HL-60/S4 treated with retinoic acid at 250 ng/mL for 4 days and 3 days (cell line): ENCODE results near the gene MAP2K4.
"Not testable (repeated sequence)": the region's sequence is repeated elsewhere in the genome, so short reads cannot be mapped to it uniquely, and the experiment has no call there.

Experiments
- in situ Hi-C: fragments of 300-500 bp; cut with MboI; formaldehyde crosslinking; loops from 2 replicates; pipeline ENCODE4 v1.7.0; 2022; ENCODE audit warnings: low sequenced_read_pairs

The MAP2K4 gene

DNA sequence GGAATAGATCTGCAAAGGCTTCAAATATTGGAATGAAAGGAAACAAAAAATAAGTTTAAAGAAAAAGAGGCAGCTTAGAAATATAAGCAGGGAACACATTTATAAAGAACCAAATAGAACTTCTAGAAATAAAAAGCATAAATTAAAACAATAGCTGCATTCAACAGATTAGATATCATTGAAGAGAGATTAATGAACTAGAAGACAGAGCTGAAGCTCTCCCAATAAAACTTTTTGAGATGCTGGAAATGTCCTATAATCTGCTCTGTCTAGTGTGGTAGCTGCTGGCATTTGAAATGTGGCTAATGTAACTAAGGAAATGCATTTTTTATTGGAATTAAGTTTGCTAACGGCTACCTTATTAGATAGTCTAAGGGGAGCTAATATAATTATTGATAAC is 115.6 kb downstream of the MAP2K4 start:
- in situ Hi-C loops: no loop called here

GRCh38 chr17:12136646-12137045 is 116.0 kb downstream of the MAP2K4 start:
- in situ Hi-C loops: no loop called here

- in situ Hi-C loops: no loop called here
These were observed 117.2 kb downstream of the MAP2K4 start for GRCh38 chr17:12137859-12138258.

DNA sequence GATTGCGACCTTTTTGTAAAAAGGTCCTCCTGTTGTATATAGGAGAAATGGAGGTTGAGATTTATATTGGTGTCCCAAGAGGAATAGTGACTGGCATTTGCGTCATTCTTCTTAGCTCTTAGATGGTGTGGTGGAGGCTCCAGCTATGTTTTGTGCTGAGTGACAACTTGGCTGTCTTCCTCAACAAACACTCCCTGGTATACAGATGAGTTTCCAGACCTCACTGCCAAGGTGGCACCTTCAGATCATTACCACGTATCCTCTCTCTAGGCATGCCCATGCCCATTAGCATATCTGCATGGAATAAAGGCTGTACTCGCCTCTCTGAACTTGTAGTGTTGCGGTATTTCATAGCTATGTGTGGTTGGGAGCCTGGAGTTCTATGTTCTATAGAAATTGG is 120.0 kb downstream of the MAP2K4 start:
- in situ Hi-C loops: no loop called here

DNA sequence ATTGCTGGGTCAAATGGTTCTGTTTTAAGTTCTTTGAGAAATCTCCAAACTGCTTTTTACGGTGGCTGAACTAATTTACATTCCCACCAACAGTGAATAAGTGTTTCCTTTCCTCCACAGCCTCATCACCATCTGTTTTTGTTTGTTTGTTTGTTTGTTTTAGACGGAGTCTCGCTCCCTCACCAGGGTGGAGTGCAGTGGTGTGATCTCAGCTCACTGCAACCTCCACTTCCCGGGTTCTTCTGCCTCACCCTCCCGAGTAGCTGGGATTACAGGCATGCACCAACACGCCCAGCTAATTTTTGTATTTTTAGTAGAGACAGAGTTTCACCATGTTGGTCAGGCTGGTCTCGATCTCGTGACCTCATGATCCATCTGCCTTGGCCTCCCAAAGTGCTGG is 141.5 kb downstream of the MAP2K4 start:
- in situ Hi-C loops: not testable (repeated sequence)

- in situ Hi-C loops: no loop called here
These were observed 143.4 kb downstream of the MAP2K4 start for GRCh38 chr17:12164085-12164484.

DNA sequence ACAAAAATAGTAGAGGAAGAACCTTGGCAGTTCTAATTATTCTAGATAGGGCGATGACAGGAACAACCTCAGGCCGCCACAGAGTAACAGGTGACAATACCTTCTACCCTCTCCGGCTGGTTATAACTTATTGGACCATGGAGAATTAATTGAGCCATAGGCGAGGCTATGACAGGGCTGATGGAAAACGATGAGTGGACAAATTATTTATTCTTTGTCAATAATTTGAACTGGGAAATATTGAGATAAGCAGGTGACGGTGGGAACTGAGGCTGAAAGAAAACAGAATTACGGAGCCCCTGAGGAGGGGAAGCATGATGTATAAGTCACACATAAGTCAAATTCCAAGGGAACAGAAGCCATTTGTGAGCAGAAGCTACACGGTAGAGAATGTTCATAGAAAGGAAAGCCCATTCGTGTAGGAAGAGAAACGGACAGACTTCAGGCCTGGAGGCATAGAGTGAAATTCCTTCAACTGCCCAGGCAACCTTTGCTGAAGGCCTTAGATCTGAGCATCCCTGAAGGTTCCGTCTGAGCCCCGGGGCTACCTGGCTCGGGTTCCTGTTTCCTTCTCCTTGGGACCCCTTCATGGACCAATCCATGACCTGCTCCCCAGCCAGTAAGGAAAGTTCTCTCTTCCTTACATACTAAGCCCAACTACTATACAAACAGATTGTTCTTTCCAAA is 158.1 kb downstream of the MAP2K4 start:
- in situ Hi-C loops: no loop called here

DNA sequence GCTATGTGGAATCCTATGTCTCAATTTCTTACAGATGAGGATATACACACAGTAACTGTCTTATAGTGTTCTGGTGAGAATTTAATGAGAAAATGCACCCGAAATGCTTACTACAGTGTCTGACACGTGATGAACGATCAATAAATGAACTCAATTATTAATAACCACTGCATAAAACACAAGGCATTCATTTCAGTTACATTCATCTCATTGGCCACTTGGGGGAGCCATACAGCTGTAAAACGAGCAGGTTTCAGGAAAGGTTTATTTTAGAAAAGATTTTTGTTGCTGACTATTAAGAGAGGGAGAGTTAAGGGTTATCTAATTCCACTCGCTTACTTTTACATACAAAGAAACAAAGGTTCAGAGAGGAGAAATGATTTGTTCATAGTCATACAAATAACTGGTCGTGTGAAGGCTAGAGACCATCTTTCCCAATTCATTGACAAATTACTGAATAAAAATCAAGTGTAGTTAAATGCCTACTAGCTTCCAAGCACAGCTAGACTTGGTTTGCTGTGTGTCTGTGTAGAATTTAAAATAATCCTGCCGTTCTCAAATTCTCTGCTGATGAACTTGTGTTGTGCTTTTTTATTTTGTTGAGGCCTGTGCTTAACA is 160.1 kb downstream of the MAP2K4 start:
- in situ Hi-C loops: no loop called here

- in situ Hi-C loops: no loop called here
These were observed 167.0 kb downstream of the MAP2K4 start for GRCh38 chr17:12187658-12188057.

GRCh38 chr17:12193144-12193735 is 172.6 kb downstream of the MAP2K4 start:
- in situ Hi-C loops: no loop called here
